GM12864 (cell line): Measurements from ENCODE around the gene COL4A4.
A peak's percentile ranks its signal among the peaks of the same experiment; 100 is the strongest.
"Not testable (repeated sequence)": the region's sequence is repeated elsewhere in the genome, so short reads cannot be mapped to it uniquely, and the experiment has no call there.

Experiments used
- DNase-seq: peaks from one replicate; pipeline ENCODE4 v3.0.0-alpha.2; 2011; ENCODE audit warnings: low read depth
- H3K4me3 ChIP-seq: 2 replicates; pipeline ENCODE4 v1.5.1; 2011; ENCODE audit warnings: mild to moderate bottlenecking, low read depth, low read length, control low read depth
- TF ChIP-seq, protein P1 (sequence below): IDR thresholded peaks from 2 replicates; pipeline ENCODE4 v1.5.1; 2011; ENCODE audit warnings: low read depth, mild to moderate bottlenecking, moderate library complexity, low read length, control low read depth, inconsistent platforms; ENCODE audit errors: missing control alignments

The COL4A4 gene

DNA sequence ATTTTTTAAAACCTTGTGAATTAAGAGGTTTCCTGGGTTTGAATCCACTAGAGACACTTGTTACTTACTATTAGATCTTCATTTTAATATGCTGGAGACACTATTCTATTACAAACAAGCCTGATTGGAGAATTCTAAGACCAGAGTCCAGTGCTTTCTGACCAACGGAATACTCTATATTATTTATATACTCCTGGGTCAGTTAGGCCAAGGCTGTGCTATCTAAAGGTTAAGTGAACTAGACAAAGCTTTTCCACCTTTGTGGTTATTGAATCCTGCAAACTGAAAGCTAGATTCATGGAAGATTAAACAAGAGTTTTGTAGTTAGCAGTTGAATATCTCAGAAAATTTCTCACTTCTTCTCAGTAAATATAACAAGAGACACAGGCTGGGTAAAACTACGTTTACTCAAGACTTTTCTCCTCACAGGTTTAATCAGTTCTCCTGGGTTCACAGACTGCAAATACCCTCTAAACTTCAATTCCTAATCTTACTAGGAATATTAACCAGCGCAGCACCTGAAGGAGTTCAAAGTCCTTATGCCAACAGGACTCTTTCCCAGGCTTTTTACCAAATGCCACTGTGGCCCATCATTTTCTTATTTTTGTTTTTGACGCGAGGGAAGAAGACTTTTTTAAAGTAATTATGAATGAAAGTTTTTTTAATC lies 66.4 kb downstream of the COL4A4 start:
- DNase-seq = no peak
- H3K4me3 ChIP-seq = no peak overlapping the region
- TF ChIP-seq, protein P1, sequence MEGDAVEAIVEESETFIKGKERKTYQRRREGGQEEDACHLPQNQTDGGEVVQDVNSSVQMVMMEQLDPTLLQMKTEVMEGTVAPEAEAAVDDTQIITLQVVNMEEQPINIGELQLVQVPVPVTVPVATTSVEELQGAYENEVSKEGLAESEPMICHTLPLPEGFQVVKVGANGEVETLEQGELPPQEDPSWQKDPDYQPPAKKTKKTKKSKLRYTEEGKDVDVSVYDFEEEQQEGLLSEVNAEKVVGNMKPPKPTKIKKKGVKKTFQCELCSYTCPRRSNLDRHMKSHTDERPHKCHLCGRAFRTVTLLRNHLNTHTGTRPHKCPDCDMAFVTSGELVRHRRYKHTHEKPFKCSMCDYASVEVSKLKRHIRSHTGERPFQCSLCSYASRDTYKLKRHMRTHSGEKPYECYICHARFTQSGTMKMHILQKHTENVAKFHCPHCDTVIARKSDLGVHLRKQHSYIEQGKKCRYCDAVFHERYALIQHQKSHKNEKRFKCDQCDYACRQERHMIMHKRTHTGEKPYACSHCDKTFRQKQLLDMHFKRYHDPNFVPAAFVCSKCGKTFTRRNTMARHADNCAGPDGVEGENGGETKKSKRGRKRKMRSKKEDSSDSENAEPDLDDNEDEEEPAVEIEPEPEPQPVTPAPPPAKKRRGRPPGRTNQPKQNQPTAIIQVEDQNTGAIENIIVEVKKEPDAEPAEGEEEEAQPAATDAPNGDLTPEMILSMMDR = no peak

DNA sequence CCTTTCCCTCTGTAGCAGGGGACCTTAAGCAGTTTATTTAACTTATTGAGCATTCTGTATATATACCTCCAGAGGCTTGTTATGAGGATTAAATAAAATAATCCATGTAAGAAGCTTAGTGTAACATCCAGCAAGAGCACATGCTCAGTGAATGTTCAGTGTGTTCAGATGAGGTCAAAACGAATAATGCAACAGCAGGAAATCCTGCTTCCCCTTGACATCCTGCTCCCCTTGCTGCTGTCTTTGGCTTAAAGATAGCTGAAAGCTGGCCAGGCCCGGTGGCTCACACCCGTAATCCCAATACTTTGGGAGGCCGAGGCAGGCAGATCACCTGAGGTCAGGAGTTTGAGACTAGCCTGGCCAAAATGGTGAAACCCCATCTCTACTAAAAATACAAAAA lies 68.7 kb downstream of the COL4A4 start:
- H3K4me3 ChIP-seq = no peak overlapping the region
- TF ChIP-seq, protein P1 = no peak
- no peak for DNase-seq

DNA sequence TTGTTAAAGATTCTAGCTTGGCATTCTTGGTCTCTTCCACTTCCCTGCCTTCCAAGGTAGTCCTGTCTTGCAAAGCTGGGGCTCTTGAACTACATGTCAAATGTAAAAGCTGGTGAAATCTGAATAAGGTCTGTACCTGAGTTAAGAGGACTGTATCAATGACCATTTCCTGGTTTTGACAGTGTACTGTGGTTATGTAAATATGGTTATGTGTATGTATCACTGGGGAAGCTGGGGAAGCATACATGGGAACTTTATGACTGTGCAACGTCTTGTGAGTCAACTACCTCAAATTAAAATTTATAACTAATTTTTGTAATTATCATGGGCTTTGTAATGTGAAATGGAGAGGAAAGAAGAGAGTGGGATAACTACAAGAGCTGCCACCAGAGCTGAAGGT lies 81.7 kb downstream of the COL4A4 start:
- peak; percentile 16 for DNase-seq
- TF ChIP-seq, protein P1 = no peak
- H3K4me3 ChIP-seq = no peak overlapping the region

DNA sequence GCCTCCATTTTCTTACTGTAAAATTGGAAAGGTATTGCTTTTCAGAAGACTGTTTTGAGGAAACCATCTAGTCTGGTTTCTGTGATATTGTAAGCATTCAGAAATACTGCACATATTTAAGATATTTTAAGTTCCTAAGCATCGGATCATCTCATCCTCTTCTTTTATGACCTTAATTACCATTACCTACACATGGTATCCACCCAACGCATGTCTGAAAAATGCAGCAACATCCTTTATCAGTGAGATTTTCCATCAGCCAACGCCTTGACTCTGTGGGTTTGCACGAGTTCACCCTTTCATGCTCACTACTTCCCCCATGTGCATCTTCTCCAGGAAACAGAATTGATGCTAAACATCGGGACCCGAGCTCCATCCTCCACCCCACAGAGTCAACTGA lies 84.3 kb downstream of the COL4A4 start:
- no peak overlapping the region for H3K4me3 ChIP-seq
- TF ChIP-seq, protein P1 = no peak
- DNase-seq = no peak

DNA sequence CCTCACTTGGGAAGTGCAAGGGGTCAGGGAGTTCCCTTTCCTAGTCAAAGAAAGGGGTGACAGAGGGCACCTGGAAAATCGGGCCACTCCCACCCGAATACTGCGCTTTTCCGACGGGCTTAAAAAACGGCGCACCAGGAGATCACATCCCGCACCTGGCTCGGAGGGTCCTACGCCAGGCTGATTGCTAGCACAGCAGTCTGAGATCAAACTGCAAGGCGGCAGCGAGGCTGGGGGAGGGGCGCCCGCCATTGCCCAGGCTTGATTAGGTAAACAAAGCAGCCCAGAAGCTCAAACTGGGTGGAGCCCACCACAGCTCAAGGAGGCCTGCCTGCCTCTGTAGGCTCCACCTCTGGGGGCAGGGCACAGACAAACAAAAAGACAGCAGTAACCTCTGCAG lies 98.9 kb downstream of the COL4A4 start:
- not testable (repeated sequence) for DNase-seq

DNA sequence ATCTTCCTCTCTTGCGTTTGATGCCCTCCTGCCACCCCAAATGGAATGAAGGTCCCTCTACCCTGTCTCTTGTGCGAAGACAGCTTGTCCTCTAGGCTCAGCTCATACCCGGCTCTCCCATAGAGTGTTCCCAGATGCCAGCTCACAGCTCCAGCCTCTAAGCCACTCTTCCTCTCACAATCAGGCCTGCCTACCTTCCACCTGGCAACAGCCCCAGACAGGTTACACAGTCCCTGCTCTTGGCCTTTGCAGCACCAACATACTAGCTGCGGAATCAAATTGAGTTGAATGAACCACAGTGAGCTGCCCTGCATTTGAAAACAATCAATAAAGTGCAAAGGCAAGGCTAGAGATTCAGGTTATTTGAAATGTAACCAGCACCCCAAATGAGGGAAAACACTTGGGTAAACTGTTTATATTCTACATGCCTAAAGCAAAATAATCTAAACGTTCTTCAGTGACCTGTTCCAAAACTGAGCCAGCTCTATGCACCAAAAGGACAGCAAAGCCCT lies 105.1 kb downstream of the COL4A4 start:
- DNase-seq = no peak
- TF ChIP-seq, protein P1 = no peak

More for the DNA sequence above, 98.9 kb downstream of the COL4A4 start:
- H3K4me3 ChIP-seq = not testable (repeated sequence)

DNA sequence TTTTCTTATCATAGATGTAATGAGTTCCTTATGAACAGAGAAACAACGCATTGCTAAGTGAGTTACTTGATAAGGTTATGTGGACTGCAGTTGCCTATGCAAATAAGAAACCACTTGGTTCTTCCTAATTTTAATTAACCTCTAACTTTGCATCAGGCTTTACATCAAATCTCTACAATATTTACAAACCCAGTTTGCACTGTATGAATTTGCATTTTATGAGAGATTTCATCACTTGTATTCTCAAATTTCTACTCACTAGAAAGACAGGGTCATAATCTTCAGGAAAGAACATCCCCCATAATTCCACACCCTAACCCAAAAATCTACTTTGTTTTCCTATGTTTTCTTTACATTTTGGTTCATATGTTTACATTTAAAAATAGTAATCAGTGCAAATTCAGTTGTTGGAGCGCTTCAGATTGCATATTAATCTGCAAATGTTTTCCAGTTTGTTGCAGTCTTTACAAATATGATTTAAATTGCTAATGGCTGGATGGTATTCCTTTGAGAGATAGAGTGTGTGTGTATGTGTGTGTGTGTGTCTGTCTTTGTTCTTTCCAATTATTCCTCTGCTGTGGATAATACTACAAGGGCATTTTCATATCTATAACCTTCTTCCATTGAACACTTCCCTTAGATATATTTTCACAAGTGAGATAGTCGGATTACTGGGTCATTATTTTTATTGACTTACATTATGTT lies 106.1 kb downstream of the COL4A4 start:
- DNase-seq = no peak
- no peak overlapping the region for H3K4me3 ChIP-seq
- TF ChIP-seq, protein P1 = no peak

More for the DNA sequence above, 105.1 kb downstream of the COL4A4 start:
- no peak overlapping the region for H3K4me3 ChIP-seq
